ENCODE data around the gene ICAM1.
"Not testable (repeated sequence)": the region's sequence is repeated elsewhere in the genome, so short reads cannot be mapped to it uniquely, and the experiment has no call there.

The ICAM1 gene

GRCh38 chr19:10279737-10280442, 9.0 kb downstream of the ICAM1 start:
- no peak for DNase-seq

GRCh38 chr19:10282043-10282442, 11.1 kb downstream of the ICAM1 start:
- not testable (repeated sequence) for DNase-seq

GRCh38 chr19:10283301-10284064, 12.6 kb downstream of the ICAM1 start:
- no peak for DNase-seq

- DNase-seq = no peak
Observed at GRCh38 chr19:10284065-10284959, 13.4 kb downstream of the ICAM1 start.

GRCh38 chr19:10284960-10285278, 14.0 kb downstream of the ICAM1 start:
- DNase-seq = no peak

GRCh38 chr19:10285393-10285792, 14.5 kb downstream of the ICAM1 start:
- no peak for DNase-seq

- DNase-seq = no peak
Observed at GRCh38 chr19:10286803-10287737, 16.1 kb downstream of the ICAM1 start, which contains the start of gene ICAM4. TSS of gene ICAM4 (plus strand) at chr19:10286955. CDS start at chr19:10287013, 58 bp downstream.

- DNase-seq = peak; percentile 51
Observed at GRCh38 chr19:10288662-10289166, 17.8 kb downstream of the ICAM1 start.

GRCh38 chr19:10289167-10289835, 18.4 kb downstream of the ICAM1 start:
- DNase-seq = peak; percentile 71

GRCh38 chr19:10289836-10290356, 19.0 kb downstream of the ICAM1 start, which contains the start of gene ICAM5:
TSS of gene ICAM5 (plus strand) at chr19:10289952. CDS start at chr19:10290044, 92 bp downstream.
- no peak for DNase-seq

GRCh38 chr19:10290357-10290875, 19.5 kb downstream of the ICAM1 start:
- no peak for DNase-seq

GRCh38 chr19:10290876-10291553, 20.1 kb downstream of the ICAM1 start:
- DNase-seq = no peak

GRCh38 chr19:10291554-10292205, 20.8 kb downstream of the ICAM1 start:
- no peak for DNase-seq

- DNase-seq = peak; percentile 46
Observed at GRCh38 chr19:10292206-10292788, 21.4 kb downstream of the ICAM1 start.

- DNase-seq = no peak
Observed at GRCh38 chr19:10292789-10293636, 22.1 kb downstream of the ICAM1 start.

GRCh38 chr19:10293637-10294367, 22.9 kb downstream of the ICAM1 start:
- DNase-seq = no peak

- no peak for DNase-seq
Observed at GRCh38 chr19:10294368-10294697, 23.4 kb downstream of the ICAM1 start.
